Natural killer cell treated with Interleukin-12 subunit alpha and Interleukin-12 subunit beta and Interleukin-15 and Interleukin-18, amount 100 ng/mL, for 72 hours (primary cell): Measurements from ENCODE around the gene SCN1B. TPM values are rescaled to one million over a fixed set of nuclear protein-coding genes. Genes with fewer than 3 reads are reported as not detected.

Experiments
- ATAC-seq, 2 donors: fragments of 150-1000 bp; cut with Tn5 transposase in 1 of 2; sonication (Bioruptor Pico), chemical (Tn5 transposase) in 1 of 2; 2 replicates each; pipeline ENCODE4 v1.10.0; 2021
- DNase-seq: peaks from one replicate; pipeline ENCODE4 v3.0.0; 2022; ENCODE audit warnings: low spot score
- H3K27ac Mint-ChIP-seq, 2 donors: 1 replicate in 1 of 2; 2 replicates in 1 of 2; pipeline ENCODE4 v1.8.0; 2022; ENCODE audit warnings: mixed read lengths in 2 of 2, mild to moderate bottlenecking in 1 of 2, moderate library complexity in 1 of 2
- H3K27me3 Mint-ChIP-seq, 2 donors: 1 replicate in 1 of 2; 2 replicates in 1 of 2; pipeline ENCODE4 v1.8.0; 2022; ENCODE audit warnings: mixed read lengths in 2 of 2
- H3K36me3 Mint-ChIP-seq: one replicate; pipeline ENCODE4 v1.8.0; 2022; ENCODE audit warnings: mixed read lengths
- H3K4me1 Mint-ChIP-seq, 2 donors: 1 replicate in 1 of 2; 2 replicates in 1 of 2; pipeline ENCODE4 v1.8.0; 2022; ENCODE audit warnings: low read depth in 2 of 2, mixed read lengths in 2 of 2, mild to moderate bottlenecking in 1 of 2
- H3K4me3 Mint-ChIP-seq: one replicate; pipeline ENCODE4 v1.8.0; 2022; ENCODE audit warnings: mixed read lengths
- H3K9me3 Mint-ChIP-seq: 2 replicates; pipeline ENCODE4 v1.8.0; 2022; ENCODE audit warnings: mixed read lengths
- total RNA-seq, 2 donors: library from RNA; stranded (reverse); gene quantifications; one replicate each; pipeline ENCODE4 v1.2.3, GENCODE V29; 2022

SCN1B gene
- total RNA-seq, 2 donors from 2014 or later, result 0.52 to 0.95 TPM

DNA sequence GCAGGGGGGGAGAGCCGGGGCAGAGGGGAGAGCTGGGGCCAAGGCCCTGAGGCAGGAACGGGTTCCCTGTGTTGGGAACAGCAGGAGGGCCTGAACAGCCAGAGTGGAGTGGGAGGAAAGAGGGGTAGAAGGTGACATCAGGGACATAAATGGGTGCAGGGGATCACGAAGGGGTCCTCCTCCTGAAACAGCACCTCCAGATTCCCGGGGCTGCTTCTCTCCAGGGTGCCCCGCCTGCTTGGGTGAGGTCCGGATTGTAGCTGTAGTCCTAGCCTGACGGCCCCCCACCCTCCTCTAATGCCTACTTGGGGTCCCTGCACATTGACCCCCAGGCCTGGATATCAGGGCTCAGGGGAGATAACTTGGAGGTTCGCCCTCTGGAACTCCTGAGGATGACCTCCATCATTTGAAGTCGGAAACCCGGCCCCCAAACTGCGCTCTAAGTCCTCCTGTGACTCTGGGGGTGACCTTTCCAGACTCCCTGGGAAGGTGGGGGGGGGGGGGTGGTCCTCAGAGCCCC is 473 bp upstream of the SCN1B start:
- ATAC-seq (no peak), DNase-seq (no peak)
- no peaks in the 10 kb centered on the region for H3K9me3 Mint-ChIP-seq
- H3K27me3 Mint-ChIP-seq, result peaks cover 11 to 15% of the 10 kb centered on the region in 2 donors
- H3K36me3 Mint-ChIP-seq, result no peaks in the 10 kb centered on the region
- no peak overlapping the region for H3K27ac Mint-ChIP-seq
- peaks cover 6 to 10% of the 10 kb centered on the region in 2 donors for H3K4me1 Mint-ChIP-seq
- H3K4me3 Mint-ChIP-seq, result peak overlapping the region; percentile 62

DNA sequence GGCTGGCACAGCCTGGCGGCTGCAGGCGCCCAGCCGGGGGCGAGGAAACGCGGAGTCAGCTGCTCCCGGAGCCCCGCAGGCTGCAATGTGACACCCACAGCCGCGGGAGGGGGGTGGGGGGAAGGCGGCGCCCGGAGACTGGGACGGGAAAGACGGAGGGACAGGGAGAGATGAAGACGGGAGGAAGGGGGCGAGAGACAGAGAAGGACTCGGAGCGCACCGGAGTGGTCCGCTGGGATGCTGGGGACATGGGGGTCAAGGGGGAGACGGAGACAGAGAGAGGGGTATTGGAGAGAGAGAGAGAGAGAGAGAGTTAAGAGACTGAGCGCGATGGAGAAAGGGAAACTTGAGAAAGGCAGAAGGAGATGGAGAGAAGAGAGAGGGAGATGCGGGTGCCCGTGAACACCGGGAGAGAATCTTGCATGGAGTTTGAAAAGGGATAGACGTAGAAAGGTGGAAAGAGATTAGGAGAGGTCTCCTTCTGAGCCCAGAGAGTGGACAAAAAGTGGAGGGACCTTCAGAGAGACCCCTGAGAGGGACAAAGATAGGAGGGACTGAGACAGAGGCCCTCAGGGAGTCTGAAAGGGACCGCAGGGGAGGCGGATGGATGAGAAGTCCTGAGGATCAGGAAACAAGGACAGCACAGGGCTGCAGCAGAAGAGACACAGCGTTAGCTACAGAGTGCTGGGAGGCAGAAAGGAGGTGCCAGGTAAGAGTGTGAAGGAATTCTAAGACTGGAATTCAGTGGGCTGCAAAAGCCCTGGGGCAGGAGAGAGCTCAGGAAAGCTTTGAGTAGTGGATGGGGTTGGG is 1.0 kb downstream of the SCN1B start:
- peaks cover 11 to 15% of the 10 kb centered on the region in 2 donors for H3K27me3 Mint-ChIP-seq
- peak overlapping the region; percentile 65 for H3K4me3 Mint-ChIP-seq
- no peak overlapping the region for H3K27ac Mint-ChIP-seq
- no peak for ATAC-seq
- H3K36me3 Mint-ChIP-seq, result no peaks in the 10 kb centered on the region
- no peak for DNase-seq
- H3K4me1 Mint-ChIP-seq, result peaks cover 6 to 10% of the 10 kb centered on the region in 2 donors
- H3K9me3 Mint-ChIP-seq, result no peaks in the 10 kb centered on the region

DNA sequence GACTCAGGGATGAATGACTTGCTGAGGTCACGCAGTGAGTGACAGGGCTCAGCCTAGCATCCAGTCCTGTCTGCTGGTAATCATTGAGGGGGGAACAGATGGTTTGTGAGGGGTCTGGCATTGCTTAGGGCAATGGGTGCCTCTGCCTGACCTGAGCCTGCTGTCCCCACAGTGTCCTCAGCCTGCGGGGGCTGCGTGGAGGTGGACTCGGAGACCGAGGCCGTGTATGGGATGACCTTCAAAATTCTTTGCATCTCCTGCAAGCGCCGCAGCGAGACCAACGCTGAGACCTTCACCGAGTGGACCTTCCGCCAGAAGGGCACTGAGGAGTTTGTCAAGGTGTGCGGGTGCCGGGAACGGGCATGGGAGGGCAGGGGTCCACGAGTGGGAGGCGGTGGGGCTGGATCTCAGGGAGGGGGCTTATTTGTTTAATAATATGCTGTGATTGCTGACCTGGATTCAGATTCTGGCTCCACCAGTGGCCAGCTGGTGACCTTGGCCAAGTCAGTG is 2.1 kb downstream of the SCN1B start:
- peaks cover 6 to 10% of the 10 kb centered on the region in 2 donors for H3K4me1 Mint-ChIP-seq
- H3K36me3 Mint-ChIP-seq, result no peaks in the 10 kb centered on the region
- DNase-seq (no peak), ATAC-seq (no peak)
- no peaks in the 10 kb centered on the region for H3K9me3 Mint-ChIP-seq
- H3K4me3 Mint-ChIP-seq, result no peak overlapping the region
- H3K27me3 Mint-ChIP-seq, result peaks cover 11 to 15% of the 10 kb centered on the region in 2 donors
- no peak overlapping the region for H3K27ac Mint-ChIP-seq

DNA sequence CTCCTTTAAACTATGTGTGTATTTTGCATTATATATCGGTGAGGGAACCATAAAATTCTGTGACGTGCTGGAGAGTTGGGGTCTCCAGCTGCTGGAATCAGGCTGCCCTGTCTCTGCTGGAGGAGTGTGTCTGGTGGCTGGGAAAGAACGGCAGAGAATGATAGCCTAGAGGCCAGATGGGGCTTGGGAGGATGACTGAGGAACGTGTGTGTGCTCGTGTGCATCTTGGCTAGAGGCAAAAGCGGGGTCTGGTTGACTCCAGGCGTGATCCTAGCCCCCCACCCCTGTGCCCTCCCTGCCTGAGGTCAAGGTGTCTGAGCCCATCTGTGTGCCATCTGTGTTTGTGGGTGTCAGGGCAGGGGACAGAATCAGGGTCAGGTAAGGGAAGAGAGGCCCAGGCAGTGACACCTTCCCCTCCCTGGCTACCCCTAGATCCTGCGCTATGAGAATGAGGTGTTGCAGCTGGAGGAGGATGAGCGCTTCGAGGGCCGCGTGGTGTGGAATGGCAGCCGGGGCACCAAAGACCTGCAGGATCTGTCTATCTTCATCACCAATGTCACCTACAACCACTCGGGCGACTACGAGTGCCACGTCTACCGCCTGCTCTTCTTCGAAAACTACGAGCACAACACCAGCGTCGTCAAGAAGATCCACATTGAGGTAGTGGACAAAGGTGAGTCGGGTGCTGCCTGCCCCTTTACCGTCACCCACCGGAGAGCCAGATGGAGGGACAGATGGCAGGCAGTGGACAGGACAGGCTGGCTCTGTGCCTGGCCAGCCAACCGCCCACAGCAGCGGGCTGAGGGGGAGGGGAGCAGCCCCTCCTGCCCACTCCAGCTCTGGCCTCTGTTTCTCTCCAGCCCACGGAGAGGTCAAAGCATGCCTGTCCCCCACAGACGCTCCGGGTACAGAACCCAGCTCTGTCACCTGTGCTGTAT is 3.1 kb downstream of the SCN1B start:
- Mint-ChIP-seq H3K27ac (no peak overlapping the region), H3K27me3 (peaks cover 11 to 15% of the 10 kb centered on the region in 2 donors), H3K9me3 (no peaks in the 10 kb centered on the region), H3K4me3 (no peak overlapping the region), H3K36me3 (no peaks in the 10 kb centered on the region), H3K4me1 (peaks cover 6 to 16% of the 10 kb centered on the region in 2 donors)
- ATAC-seq, result no peak
- DNase-seq, result no peak

DNA sequence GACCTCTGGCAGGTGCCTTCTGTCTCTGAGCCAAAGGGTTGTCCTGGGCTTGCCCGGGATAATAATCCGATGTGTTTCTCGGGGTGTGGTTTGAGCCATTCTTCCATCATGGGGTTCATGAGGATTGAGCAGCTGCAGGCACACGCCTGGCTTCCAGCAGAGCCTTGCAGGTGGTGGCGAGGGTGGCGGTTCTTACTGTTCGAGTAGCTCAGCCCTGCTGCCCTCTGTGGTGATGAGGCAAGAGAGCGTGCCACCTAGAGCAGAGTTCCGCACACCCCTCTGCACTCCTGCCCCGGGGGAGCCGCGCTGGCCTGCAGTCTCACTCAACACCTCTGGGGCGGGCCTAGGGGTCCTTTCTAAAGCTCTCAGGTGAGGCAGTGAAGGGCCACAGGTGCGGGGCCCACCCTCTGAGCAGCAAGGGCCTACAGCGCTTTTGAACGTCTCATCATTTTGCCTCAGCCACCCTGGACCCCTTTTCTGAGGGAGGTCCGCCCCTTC is 3.8 kb downstream of the SCN1B start:
- Mint-ChIP-seq H3K4me3 (no peak overlapping the region), H3K36me3 (no peaks in the 10 kb centered on the region), H3K4me1 (peaks cover 6 to 17% of the 10 kb centered on the region in 2 donors), H3K9me3 (no peaks in the 10 kb centered on the region), H3K27ac (no peak overlapping the region), H3K27me3 (peaks cover 11 to 15% of the 10 kb centered on the region in 2 donors)
- no peak for ATAC-seq
- no peak for DNase-seq

DNA sequence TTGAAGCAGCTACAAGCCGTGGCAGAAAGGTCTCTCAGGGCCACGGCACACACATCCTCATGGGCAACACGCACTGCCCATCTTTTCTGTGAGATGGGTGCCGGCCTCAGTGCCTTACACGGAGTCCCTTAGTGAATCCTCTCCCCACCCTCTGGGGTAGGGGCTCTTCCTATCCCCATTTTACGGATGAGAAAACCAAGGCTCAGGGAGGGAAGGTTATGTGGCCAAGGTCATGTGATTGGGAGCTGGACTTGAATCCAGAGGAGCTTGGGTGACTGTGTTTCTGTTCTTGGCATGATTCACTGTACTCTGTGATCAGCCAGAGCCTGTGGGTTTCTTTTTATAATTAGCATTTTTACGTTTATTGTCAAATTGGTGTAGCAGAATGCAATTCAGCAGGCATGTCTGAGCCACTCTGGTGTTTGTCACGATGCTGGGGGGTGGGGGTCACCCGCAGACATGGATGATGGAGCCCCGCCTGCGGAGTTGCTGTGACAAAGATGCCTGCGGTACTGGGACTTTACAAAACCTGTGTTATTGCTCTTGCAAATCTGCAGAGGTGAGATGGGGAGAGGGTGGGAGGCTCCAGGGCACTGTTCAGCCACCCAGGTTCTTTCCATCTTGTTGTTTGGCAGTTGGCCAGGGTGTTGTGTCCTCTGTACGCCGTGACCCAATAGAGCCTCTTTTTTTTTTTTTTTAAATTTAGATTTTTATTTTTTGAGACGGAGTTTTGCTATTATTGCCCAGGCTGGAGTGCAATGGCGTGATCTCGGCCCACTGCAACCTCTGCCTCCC is 4.5 kb downstream of the SCN1B start:
- DNase-seq, result no peak
- Mint-ChIP-seq H3K4me3 (no peak overlapping the region), H3K9me3 (no peaks in the 10 kb centered on the region), H3K27me3 (peaks cover 11 to 15% of the 10 kb centered on the region in 2 donors), H3K36me3 (no peaks in the 10 kb centered on the region), H3K27ac (no peak overlapping the region), H3K4me1 (peaks cover 6 to 17% of the 10 kb centered on the region in 2 donors)
- ATAC-seq, result no peak

DNA sequence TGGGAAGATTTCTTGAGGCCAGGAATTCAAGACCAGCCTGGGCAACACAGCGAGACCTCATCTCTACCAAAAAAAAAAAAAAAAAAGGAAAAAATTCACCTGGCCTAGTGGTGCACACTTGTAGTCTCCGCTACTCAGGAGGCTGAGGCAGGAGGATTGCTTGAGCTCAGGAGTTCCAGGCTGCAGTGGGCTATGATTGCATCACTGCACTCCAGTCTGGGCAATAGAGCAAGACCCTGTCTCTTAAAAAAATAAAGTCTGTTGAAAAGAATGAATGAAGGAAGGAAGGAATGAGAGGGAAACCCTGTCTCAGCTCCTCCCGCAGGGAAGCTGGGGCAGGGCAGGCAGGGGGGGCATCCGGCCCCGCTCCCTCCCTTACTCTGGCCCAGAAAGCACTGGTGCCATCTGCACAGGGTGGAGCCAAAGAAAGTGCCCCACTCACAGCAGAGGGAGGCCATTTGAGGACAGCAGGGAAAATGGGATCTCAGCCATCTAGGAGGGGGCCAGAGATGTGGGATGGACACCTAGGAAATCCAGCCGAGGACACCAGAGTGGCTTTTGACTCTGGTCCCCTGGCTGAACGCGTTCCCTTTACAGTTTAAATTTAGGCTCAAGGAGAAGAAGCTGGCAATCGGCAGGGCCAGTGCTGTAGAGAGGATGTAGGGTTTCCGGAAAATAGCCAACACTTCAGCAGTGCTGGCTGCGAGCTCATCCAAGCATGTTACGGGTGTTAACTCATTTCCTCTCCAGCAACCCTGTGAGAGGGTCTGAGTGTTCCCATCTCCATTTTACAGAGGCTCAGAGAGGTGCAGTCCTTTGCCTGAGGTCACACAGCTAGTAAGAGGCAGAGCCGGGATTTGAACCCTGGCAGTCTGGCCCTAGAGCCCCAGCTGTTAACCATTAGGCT is 7.7 kb downstream of the SCN1B start:
- Mint-ChIP-seq H3K4me3 (no peak overlapping the region), H3K4me1 (peaks cover 8 to 21% of the 10 kb centered on the region in 2 donors), H3K36me3 (no peaks in the 10 kb centered on the region), H3K9me3 (no peaks in the 10 kb centered on the region), H3K27ac (peak overlapping the region in 1 of 2 donors; percentile 85), H3K27me3 (peaks cover 15 to 18% of the 10 kb centered on the region in 2 donors)
- ATAC-seq (no peak), DNase-seq (no peak)

DNA sequence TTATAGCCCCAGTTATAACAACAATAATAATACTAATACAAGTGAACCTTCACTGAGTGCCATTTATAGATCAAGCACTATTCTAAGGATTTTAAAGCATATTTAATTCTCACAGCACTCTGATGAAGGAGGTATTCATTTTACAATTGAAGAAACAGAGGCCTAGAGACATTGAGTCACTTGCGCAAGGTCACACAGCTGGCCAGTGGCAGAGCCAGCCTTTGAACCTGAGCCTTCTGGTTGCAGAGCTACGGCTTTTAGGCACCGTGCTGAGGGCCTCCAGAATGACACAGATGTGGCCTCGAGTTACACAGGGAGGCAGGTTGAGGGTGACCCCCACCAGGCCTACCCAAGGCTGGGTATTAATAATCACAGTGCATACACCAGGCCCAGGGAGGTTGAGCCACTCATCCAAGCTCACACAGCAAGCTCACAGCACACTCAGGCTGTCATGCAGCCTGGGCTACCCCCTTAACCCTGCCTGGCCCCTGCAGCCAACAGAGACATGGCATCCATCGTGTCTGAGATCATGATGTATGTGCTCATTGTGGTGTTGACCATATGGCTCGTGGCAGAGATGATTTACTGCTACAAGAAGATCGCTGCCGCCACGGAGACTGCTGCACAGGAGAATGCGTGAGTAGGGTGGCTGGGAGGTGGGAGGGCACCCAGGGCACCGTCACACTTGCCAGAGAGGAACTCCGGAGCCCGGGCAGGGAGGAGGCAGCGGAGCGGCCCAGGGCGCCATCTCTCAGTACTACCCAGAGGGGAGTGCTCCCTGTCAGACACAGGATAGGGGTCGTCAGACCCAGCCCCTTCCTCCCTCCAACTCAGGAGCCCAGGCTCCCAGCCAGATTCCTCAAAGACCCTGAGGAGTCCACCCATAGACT is 8.6 kb downstream of the SCN1B start:
- ATAC-seq, result peak; percentile 13 to 44
- no peak overlapping the region for H3K4me3 Mint-ChIP-seq
- H3K36me3 Mint-ChIP-seq, result no peaks in the 10 kb centered on the region
- DNase-seq, result no peak
- peaks cover 14 to 18% of the 10 kb centered on the region in 2 donors for H3K27me3 Mint-ChIP-seq
- peak overlapping the region in 1 of 2 donors; percentile 85 for H3K27ac Mint-ChIP-seq
- H3K9me3 Mint-ChIP-seq, result no peaks in the 10 kb centered on the region
- peaks cover 8 to 21% of the 10 kb centered on the region in 2 donors for H3K4me1 Mint-ChIP-seq

DNA sequence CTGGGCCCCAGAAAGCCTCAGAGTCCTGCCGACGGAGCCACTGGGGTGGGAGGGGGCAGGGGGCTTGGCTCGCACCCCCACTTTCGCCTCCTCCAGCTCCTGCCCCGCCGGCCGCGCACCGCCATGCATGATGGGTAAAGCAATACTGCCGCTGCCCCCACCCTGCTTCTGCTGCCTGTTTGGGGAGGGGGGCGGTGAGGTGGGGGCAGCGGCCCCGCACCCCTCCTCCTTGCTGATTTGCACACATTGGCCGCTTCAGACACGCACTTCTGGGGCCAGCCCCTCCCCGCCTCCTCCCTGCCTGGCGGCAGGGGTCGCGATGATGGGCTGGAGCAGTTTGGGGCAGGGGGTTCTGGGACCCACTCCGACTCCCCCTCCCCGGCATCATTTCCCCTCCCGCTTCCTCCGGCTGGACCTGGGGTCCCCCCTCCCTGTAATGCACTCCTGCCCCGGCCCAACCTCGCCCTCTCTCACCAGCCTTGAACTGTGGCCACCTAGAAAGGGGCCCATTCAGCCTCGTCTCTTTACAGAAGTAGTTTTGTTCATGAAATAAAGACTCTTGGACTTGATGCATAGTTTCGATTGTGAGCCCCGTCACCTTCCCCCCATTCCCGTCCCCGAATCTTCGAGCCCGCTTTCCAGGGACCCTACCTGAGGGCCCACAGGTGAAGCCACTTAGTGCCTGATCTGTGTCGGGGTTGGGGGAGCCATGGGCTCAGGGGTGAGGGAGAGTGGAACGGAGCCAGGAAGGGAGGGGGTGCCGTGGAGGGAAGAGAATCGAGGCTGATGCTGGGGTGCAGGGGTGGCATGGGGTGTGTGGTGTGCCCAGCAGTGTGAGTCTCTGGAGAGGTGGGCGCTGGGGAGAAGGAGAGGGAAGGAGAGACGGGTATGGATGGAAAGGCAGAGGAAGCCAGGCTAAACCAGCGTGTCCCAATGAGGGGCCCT is 9.9 kb downstream of the SCN1B start:
- Mint-ChIP-seq H3K27me3 (peaks cover 18 to 25% of the 10 kb centered on the region in 2 donors), H3K9me3 (no peaks in the 10 kb centered on the region), H3K4me1 (peaks cover 8 to 33% of the 10 kb centered on the region in 2 donors), H3K4me3 (peak overlapping the region; percentile 52), H3K27ac (no peak overlapping the region), H3K36me3 (no peaks in the 10 kb centered on the region)
- ATAC-seq (no peak), DNase-seq (no peak)

DNA sequence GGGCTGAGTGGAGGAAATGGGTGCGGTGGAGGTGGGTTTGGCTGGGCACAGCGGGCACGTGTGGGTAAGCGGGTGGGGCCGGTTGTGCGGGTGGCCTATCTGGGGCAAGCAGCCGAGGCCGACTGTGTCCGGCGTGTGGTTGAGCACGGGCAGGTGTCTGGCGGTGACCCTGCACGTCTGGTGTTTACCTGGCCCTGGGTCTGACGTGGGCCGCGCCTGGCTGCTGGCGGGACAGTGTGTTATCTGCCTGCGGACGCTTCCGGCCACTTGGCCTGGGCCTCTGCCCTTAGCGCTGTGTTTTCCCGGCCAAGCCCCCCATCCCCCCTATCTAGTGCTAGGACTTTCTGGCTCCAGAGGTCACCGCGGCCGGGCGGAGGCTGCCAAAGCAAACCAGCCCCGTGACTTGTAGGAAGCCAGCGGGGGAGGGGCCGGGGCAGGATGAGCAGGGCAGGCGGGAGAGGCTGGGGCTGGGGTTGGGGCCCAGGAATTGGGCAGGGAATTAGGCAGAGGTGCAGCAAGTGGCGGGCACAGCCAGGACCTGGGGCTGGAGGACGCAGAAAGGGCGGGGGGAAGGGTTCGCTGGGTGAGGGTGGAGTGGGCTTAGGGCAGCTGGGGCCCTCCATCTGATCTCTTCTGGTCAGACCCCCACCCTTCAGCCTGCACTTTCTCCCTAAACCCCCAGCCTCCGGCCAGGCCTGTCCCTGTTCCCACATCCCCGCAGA is 10.7 kb downstream of the SCN1B start:
- Mint-ChIP-seq H3K4me3 (peak overlapping the region; percentile 52), H3K36me3 (no peaks in the 10 kb centered on the region), H3K27me3 (peaks cover 18 to 25% of the 10 kb centered on the region in 2 donors), H3K4me1 (peaks cover 8 to 39% of the 10 kb centered on the region in 2 donors), H3K27ac (no peak overlapping the region), H3K9me3 (no peaks in the 10 kb centered on the region)
- DNase-seq, result no peak
- no peak for ATAC-seq
